Ramos (cell line): ENCODE results near the gene TMCO1.
"Not testable (repeated sequence)": the region's sequence is repeated elsewhere in the genome, so short reads cannot be mapped to it uniquely, and the experiment has no call there.

Source experiments
- in situ Hi-C: fragments of 300-500 bp; cut with MboI; formaldehyde crosslinking; loops from one replicate; pipeline ENCODE4 v1.14.3; 2022; ENCODE audit warnings: low sequenced_read_pairs; ENCODE audit not compliant: unreplicated experiment

The TMCO1 gene

DNA sequence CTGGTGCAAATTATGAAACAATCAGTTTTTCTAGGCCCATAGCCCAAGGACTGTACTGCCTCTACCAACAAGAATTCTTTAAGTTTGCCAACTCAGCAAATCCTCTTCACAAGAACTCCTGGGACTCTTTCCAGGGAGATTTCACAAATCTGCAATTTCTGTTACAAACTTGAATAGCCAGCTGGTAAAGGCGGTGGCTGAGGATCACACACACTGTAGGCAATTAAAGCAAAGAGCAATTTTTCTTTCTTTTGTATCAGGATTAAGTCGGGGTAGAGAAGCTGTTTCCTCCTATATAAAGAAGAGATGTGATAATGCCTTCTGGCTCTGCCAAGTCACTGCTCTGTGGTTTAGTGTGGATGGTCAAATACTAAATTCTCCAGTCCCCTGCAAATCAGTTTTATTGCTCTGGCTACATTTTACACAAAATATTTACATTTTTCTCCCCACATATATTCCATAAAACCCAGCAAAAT lies 72.0 kb downstream of the TMCO1 start:
- in situ Hi-C loops: no loop called here

DNA sequence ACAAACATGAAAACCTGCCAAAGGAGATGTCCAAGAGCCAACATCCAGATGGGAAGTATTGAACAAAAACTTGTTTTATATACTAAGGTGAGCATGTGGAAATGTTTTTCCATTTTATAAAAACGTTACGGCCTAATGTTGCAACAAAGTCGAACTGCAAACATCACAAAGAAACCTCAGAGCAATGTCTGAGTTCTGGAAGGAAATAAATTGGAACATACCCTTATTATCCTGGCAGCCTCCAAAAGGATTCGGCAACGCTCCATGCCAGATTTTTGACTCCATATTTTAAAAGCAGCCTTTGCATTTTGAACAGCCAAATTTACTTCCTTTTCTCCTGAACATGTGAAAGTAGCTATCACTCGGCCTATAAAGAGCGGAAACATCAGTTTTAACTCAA lies 73.6 kb downstream of the TMCO1 start:
- in situ Hi-C loops: no loop called here

DNA sequence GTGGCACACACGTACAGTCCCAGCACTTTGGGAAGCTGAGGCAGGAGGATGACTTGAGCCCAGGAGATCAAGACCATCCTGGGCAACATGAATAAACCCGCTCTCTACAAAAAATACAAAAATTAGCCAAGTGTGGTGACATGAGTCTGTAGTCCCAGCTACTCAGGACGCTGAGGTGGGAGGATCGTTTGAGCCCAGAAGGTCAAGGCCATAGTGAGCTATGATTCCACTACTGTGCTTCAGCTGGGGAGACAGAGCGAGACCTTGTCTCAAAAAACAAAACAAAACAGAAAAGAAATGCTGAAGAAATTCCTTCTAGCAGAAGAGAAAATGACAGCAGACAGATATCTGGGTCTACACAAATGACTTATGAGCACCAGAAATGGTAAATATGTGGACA lies 80.6 kb downstream of the TMCO1 start:
- in situ Hi-C loops: no loop called here

DNA sequence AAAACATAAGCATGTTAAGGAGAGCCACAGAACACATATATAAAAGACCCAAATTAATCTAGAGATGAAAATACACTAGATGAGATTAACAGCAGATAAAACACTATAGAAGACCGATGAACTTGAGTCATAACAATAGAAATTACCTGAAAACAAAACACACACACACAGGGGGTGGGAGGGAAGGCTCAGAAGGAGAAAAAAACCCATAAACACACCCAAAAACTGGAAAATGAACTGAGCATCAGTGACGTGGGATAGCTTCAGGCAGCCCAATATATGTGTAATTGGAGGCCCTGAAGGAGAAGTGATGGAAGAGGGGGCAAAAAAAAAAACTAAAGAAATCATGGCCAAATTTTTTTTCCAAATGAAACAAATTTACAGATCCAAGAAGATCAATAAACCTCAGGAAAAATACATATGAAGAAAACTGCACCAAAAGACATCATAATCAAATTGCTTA lies 81.7 kb downstream of the TMCO1 start:
- in situ Hi-C loops: no loop called here

DNA sequence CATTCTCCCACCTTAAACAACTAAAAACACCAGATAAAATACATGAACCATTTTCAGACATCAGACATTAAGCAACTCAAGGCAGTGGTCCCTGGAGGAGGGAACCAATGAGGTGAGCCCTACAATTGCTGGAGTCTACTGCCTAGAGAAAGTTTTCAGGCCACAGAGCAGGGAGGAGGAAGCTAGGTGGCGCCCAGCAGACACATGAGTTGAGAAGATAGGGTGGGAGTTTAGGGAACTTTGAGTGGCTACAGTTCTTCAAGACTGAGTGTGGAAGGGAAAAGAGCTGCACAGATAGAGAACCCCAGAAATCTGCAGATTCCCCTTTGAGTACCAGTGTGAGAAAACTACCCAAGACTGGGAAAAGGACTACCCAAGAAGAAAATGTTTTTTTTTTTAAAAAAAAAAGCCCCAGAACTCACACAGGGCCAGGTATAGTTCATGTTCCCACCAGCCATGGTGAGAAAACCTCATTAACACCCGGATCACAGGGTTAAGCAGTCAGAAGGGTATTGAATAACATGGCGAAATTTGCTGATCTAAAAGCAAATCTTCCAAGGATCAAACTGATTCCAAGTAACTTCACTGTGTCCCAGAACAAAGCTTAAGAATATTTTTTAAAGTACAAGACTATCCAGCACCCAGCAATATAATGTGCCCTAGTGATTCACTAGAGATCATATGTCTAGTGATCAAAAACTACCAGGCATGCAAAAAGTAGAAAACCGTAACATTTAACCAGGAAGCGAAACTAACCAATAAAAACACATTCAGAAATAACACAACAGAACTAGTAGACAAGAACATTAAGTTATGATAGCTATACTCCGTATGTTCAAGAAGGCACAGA lies 82.3 kb downstream of the TMCO1 start:
- in situ Hi-C loops: no loop called here

DNA sequence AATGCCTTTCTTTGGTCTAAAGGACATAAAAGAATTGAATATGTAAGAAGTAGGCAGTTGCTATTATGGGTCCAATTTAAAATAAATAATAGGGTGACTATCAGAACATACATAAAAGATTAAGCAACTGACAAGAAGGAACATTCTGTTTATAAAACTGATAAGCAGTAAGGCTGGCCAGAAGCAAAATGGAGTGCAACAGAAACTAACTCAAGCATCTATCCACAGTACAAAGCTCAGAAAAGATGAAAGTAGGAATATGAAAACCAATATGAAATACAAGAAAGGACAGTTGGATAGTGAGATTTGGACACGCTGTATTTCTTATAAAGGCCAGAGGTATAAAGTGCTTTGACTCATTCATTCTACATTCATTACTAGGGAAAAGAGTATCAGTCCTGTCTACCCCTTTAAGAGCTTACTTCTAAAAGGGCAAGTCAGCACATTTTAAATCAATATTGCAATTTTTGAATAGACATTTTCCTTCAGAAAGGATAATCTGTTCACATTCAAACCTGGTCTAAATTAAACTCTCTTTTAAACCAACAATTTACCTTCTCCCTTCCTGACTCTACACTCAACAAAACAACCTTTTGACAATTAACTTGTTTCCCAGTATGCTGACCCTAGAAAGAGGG lies 84.7 kb downstream of the TMCO1 start:
- in situ Hi-C loops: no loop called here

DNA sequence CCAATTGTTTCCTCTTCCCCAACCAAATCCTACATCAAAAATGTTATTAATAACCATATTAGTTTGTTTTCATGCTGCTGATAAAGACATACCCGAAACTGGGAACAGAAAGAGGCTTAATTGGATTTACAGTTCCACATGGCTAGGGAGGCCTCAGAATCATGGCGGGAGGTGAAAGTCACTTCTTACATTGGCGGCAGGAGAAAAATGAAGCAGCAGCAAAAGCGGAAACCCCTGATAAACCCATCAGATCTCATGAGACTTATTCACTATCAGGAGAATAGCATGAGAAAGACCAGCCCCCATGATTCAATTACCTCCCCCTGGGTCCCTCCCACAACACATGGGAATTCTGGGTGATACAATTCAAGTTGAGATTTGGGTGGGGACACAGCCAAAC lies 87.9 kb downstream of the TMCO1 start:
- in situ Hi-C loops: not testable (repeated sequence)

DNA sequence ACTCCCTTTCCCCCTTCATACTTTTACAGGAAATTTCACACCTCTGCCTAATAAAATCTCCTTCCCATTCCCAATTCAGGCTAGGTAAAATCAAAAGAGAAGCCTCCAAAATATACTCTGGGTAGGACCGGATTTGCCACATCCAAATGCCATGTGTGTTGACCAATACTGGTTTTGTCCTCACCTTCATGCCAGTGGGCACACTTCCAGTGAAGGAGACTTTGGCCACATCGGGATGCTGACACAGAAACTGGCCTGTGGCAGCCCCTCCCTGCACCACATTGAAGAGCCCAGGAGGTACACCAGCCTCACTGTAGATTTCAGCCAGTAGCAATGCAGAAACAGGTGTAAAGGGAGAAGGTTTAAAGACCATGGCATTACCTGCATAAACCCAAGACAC lies 88.4 kb downstream of the TMCO1 start:
- in situ Hi-C loops: no loop called here

DNA sequence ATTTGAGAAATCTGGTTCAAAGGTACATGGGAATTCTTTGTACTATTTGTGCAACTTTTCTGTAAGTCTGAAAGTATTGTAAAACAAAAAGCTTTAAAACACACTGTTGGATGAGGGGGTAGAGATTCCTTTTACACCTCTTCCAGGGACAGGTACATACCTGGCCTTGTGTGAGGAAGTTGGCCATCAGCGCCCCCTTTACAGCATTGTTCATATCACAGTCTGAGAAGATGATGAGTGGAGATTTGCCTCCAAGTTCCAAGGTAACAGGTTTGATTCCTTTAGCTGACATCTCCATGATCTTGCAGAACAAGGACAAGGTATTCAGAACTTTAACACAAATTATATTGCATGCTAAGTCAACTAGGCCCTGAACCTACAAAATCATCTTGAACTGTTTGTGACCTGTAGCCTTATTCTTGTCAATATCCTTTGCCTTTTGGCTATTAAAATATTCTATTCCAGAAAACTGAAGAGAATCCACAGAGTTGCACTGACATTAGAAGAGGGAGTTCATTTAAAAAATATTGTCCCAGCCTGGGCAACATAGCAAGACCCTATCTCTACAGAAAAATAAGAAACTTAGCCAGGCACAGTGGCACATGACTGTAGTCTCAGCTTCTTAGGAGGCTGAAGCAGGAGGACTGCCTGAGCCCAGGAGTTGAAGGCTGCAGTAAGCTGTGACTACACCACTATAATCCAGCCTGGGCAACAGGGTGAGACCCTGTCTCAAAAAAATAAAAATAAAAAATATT lies 89.2 kb downstream of the TMCO1 start:
- in situ Hi-C loops: no loop called here

DNA sequence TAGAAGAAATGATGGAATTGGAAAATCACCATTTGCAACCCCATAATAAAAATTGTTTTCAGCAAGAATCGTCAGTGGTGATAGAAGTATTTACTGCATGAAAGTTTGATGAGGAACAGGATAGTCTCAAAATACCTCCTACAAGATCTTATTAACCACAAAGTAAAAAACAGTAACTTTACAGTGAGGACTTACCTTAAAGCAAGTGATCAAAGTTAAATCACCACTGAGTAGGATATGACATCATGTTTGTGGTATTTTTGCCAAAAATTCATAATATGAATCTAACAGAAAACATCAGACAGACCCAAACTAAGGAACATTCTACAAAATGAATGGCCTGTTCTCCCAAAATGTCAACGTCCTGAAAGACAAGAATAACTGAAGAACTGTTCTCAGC lies 90.2 kb downstream of the TMCO1 start:
- in situ Hi-C loops: no loop called here
